K562 (cell line): ENCODE results near the gene ANKDD1A.

ENCODE experiments used
- EP300 ChIP-seq: IDR thresholded peaks from 2 replicates; pipeline ENCODE4 v1.6.1; 2012; ENCODE audit warnings: low read length, improper control_type of control experiment
- KLF13 ChIP-seq: fragments of 450-650 bp; IDR thresholded peaks from 2 replicates; pipeline ENCODE4 v1.6.1; 2016; ENCODE audit warnings: missing genetic modification characterization, low read depth, mild to moderate bottlenecking, missing compliant biosample characterization, moderate library complexity, borderline replicate concordance
- MYC ChIP-seq, 2 experiments: fragments of 250-450 bp in 1 of 2; sonication (Bioruptor Pico) in 1 of 2; IDR thresholded peaks; 2 replicates each; pipeline versions ENCODE4 v1.5.1 to v1.6.1; 2012 to 2021; ENCODE audit warnings: low read depth in 2 of 2, borderline replicate concordance in 1 of 2, improper control_type of control experiment in 1 of 2, low read length in 1 of 2, mild to moderate bottlenecking in 1 of 2, moderate library complexity in 1 of 2
- NFXL1 ChIP-seq: fragments of 450-650 bp; formaldehyde crosslinking; IDR thresholded peaks from 2 replicates; pipeline ENCODE4 v1.4.0; 2021; ENCODE audit warnings: mild to moderate bottlenecking
- PCBP2 ChIP-seq: fragments of 200-400 bp; formaldehyde crosslinking; IDR thresholded peaks from 2 replicates; pipeline ENCODE4 v1.6.1; 2018; ENCODE audit warnings: low read length, low read depth, mild to moderate bottlenecking, moderate library complexity; ENCODE audit not compliant: poor library complexity, severe bottlenecking
- POLR2A ChIP-seq: fragments of 450-650 bp; conservative IDR thresholded peaks from 2 replicates; pipeline ENCODE4 v1.6.1; 2016
- RBM22 ChIP-seq: fragments of 200-400 bp; formaldehyde crosslinking; IDR thresholded peaks from 2 replicates; pipeline ENCODE4 v1.6.1; 2018; ENCODE audit warnings: low read length, low read depth; ENCODE audit not compliant: poor library complexity, severe bottlenecking
- SNIP1 ChIP-seq: fragments of 450-650 bp; IDR thresholded peaks from 2 replicates; pipeline ENCODE4 v1.7.1; 2017; ENCODE audit warnings: low read depth, mild to moderate bottlenecking
- ZNF282 ChIP-seq: sonication (generic); formaldehyde crosslinking; IDR thresholded peaks from 2 replicates; pipeline ENCODE4 v1.8.1; 2023; ENCODE audit warnings: missing genetic modification reagents
- ZNF384 ChIP-seq: IDR thresholded peaks from 2 replicates; pipeline ENCODE4 v1.6.1; 2012; ENCODE audit warnings: low read depth, low read length, improper control_type of control experiment
- TF ChIP-seq, protein P1 (sequence below), 2 experiments: fragments of 450-650 bp in 1 of 2; IDR thresholded peaks; 2 replicates each; pipeline ENCODE4 v1.6.1; 2011 to 2017; ENCODE audit warnings: low read depth in 2 of 2, antibody characterized with exemption in 1 of 2, borderline replicate concordance in 1 of 2, low read length in 1 of 2, mild to moderate bottlenecking in 1 of 2, mixed read lengths in 1 of 2; ENCODE audit not compliant: control insufficient read depth in 1 of 2
- TF ChIP-seq, protein P2 (sequence below), 3 experiments: IDR thresholded peaks in 2 of 3; conservative IDR thresholded peaks in 1 of 3; 2 replicates each; pipeline ENCODE4 v1.5.1; 2011 to 2012; ENCODE audit warnings: low read length in 3 of 3, mild to moderate bottlenecking in 3 of 3, control low read depth in 2 of 3, improper control_type of control experiment in 1 of 3, inconsistent platforms in 1 of 3, low read depth in 1 of 3, mixed read lengths in 1 of 3, moderate library complexity in 1 of 3; ENCODE audit not compliant: insufficient read depth in 2 of 3
- TF ChIP-seq, protein P3 (sequence below): fragments of 450-650 bp; IDR thresholded peaks from 2 replicates; pipeline ENCODE4 v1.6.1; 2016
- TF ChIP-seq, protein P4 (sequence below): IDR thresholded peaks from 2 replicates; pipeline ENCODE4 v1.6.1; 2012; ENCODE audit warnings: low read depth, low read length, improper control_type of control experiment, borderline replicate concordance

DNA sequence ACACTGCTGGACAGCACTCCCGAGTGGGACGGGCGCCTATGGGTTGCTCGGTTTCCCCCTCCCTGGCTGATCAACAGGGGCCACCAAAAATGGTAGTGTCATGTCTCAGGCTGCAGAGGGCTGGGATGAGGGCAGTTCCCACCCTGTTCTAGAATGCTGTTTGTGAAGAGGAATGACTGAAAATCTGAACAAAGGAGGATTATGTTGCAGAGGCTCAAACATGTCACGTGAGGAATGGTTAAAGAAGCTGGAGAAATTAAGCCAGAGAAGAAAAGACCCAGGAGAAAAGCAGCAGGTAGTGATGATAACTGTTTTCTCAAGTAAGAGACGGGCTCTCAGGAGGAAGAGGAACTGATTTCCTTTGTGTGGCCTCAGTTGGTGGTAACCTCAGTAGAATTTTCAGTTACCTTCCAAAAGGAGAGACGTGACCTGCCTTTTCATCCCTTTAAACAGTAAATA, 67.6 kb downstream of the ANKDD1A start:
- TF ChIP-seq, protein P1, sequence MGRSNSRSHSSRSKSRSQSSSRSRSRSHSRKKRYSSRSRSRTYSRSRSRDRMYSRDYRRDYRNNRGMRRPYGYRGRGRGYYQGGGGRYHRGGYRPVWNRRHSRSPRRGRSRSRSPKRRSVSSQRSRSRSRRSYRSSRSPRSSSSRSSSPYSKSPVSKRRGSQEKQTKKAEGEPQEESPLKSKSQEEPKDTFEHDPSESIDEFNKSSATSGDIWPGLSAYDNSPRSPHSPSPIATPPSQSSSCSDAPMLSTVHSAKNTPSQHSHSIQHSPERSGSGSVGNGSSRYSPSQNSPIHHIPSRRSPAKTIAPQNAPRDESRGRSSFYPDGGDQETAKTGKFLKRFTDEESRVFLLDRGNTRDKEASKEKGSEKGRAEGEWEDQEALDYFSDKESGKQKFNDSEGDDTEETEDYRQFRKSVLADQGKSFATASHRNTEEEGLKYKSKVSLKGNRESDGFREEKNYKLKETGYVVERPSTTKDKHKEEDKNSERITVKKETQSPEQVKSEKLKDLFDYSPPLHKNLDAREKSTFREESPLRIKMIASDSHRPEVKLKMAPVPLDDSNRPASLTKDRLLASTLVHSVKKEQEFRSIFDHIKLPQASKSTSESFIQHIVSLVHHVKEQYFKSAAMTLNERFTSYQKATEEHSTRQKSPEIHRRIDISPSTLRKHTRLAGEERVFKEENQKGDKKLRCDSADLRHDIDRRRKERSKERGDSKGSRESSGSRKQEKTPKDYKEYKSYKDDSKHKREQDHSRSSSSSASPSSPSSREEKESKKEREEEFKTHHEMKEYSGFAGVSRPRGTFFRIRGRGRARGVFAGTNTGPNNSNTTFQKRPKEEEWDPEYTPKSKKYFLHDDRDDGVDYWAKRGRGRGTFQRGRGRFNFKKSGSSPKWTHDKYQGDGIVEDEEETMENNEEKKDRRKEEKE (IDR thresholded peaks at IDR 0.05; ENCODE audit: borderline replicate concordance in 1 of 2, control insufficient read depth in 1 of 2, low read depth in 2 of 2, low read length in 1 of 2): no peak
- TF ChIP-seq NFXL1 (CRISPR knock-in tag) (no peak), MYC (IDR thresholded peaks at IDR 0.05; ENCODE audit: low read depth, low read length) (no peak), MYC (CRISPR knock-in tag; IDR thresholded peaks at IDR 0.05; ENCODE audit: borderline replicate concordance, low read depth) (no peak), ZNF282 (CRISPR knock-in tag) (no peak), RBM22 (no peak), SNIP1 (no peak), ZNF384 (no peak), PCBP2 (no peak), POLR2A (no peak), EP300 (no peak), KLF13 (tag) (no peak)
- TF ChIP-seq, protein P2, sequence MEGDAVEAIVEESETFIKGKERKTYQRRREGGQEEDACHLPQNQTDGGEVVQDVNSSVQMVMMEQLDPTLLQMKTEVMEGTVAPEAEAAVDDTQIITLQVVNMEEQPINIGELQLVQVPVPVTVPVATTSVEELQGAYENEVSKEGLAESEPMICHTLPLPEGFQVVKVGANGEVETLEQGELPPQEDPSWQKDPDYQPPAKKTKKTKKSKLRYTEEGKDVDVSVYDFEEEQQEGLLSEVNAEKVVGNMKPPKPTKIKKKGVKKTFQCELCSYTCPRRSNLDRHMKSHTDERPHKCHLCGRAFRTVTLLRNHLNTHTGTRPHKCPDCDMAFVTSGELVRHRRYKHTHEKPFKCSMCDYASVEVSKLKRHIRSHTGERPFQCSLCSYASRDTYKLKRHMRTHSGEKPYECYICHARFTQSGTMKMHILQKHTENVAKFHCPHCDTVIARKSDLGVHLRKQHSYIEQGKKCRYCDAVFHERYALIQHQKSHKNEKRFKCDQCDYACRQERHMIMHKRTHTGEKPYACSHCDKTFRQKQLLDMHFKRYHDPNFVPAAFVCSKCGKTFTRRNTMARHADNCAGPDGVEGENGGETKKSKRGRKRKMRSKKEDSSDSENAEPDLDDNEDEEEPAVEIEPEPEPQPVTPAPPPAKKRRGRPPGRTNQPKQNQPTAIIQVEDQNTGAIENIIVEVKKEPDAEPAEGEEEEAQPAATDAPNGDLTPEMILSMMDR (IDR thresholded peaks at IDR 0.05 in 2 of 3, conservative IDR thresholded peaks at IDR 0.05 in 1 of 3; ENCODE audit: insufficient read depth in 2 of 3, low read depth in 1 of 3, low read length in 3 of 3): no peak
- TF ChIP-seq, protein P3, sequence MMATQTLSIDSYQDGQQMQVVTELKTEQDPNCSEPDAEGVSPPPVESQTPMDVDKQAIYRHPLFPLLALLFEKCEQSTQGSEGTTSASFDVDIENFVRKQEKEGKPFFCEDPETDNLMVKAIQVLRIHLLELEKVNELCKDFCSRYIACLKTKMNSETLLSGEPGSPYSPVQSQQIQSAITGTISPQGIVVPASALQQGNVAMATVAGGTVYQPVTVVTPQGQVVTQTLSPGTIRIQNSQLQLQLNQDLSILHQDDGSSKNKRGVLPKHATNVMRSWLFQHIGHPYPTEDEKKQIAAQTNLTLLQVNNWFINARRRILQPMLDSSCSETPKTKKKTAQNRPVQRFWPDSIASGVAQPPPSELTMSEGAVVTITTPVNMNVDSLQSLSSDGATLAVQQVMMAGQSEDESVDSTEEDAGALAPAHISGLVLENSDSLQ: no peak
- TF ChIP-seq, protein P4, sequence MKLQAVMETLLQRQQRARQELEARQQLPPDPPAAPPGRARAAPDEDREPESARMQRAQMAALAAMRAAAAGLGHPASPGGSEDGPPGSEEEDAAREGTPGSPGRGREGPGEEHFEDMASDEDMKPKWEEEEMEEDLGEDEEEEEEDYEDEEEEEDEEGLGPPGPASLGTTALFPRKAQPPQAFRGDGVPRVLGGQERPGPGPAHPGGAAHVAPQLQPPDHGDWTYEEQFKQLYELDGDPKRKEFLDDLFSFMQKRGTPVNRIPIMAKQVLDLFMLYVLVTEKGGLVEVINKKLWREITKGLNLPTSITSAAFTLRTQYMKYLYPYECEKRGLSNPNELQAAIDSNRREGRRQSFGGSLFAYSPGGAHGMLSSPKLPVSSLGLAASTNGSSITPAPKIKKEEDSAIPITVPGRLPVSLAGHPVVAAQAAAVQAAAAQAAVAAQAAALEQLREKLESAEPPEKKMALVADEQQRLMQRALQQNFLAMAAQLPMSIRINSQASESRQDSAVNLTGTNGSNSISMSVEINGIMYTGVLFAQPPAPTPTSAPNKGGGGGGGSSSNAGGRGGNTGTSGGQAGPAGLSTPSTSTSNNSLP: no peak
